NCI-H774 (cell line): ENCODE data around the gene EIPR1.

Source experiments
- DNase-seq: peaks from one replicate; lab custom pipeline; 2025; lab: John Stamatoyannopoulos, UW

EIPR1 gene

GRCh38 chr2:3174626-3175567 lies 202.7 kb downstream of the EIPR1 start:
- DNase-seq = no peak

GRCh38 chr2:3173031-3173430 lies 204.6 kb downstream of the EIPR1 start:
- no peak for DNase-seq

GRCh38 chr2:3172265-3172935 lies 205.2 kb downstream of the EIPR1 start:
- no peak for DNase-seq

GRCh38 chr2:3171564-3172264 lies 205.9 kb downstream of the EIPR1 start:
- DNase-seq = no peak

GRCh38 chr2:3170792-3171455 lies 206.7 kb downstream of the EIPR1 start:
- no peak for DNase-seq

GRCh38 chr2:3169106-3169870 lies 208.3 kb downstream of the EIPR1 start:
- no peak for DNase-seq

GRCh38 chr2:3168230-3168891 lies 209.3 kb downstream of the EIPR1 start:
- no peak for DNase-seq

- no peak for DNase-seq
These were observed 214.2 kb downstream of the EIPR1 start for GRCh38 chr2:3163401-3163800.

- DNase-seq = no peak
These were observed 215.1 kb downstream of the EIPR1 start for GRCh38 chr2:3162442-3163077.

- no peak for DNase-seq
These were observed 216.8 kb downstream of the EIPR1 start for GRCh38 chr2:3160751-3161330.

- DNase-seq = no peak
These were observed 217.7 kb downstream of the EIPR1 start for GRCh38 chr2:3159782-3160545.

- DNase-seq = no peak
These were observed 222.9 kb downstream of the EIPR1 start for GRCh38 chr2:3154700-3155099.

GRCh38 chr2:3154146-3154545 lies 223.5 kb downstream of the EIPR1 start:
- DNase-seq = no peak

- DNase-seq = no peak
These were observed 226.3 kb downstream of the EIPR1 start for GRCh38 chr2:3151153-3151918.

GRCh38 chr2:3149441-3150217 lies 228.0 kb downstream of the EIPR1 start:
- DNase-seq = no peak

- DNase-seq = no peak
These were observed 228.9 kb downstream of the EIPR1 start for GRCh38 chr2:3148716-3149115.
